Renal cortical epithelial cell (primary cell): ENCODE data around the gene KCNQ1. TPM values are rescaled to one million over a fixed set of nuclear protein-coding genes. Genes with fewer than 3 reads are reported as not detected.

ENCODE experiments used
- DNase-seq: peaks from one replicate; pipeline ENCODE4 v3.0.0-alpha.2; 2011; ENCODE audit warnings: low read depth
- total RNA-seq: library from RNA; depleted of rRNA; stranded (reverse); fragments of >200 nt; gene quantifications from 2 replicates; pipeline ENCODE4 v1.2.3, GENCODE V29; 2014

KCNQ1 gene
- total RNA-seq, 1 donor from 2014 or later = 1.1 TPM

DNA sequence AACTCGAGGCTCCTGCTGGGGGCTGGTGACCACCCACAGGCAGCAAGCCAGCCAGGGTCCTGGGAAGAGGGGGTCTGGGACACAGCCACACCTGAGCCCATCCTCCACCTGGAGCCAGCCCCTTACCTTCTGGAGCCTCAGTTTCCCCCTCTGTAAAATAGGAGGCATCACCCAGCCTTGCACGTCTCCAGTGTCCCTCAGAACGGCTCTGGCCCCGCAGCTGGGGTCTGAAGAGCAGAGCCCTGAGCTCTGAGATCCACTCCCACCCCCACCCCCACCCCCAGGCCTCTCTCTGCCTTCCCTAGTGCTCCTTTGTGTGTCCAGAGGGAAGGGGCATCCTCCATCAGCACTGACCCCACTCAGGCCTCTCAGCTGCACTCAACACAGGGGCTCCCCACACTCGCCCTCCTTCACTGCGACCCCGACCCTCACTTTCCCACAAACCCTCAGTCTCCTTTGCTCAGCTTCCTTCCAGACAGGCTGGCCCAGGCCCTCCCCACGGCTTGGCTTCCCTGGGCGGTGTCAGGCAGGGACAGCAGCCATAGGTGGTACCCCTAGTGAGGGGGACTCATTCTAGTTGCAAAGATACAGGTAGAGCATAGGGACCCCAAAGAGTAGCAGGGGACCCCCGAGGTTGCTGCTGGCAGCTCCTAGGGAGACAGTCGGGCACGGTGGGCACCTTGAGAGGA is 288.3 kb downstream of the KCNQ1 start:
- no peak for DNase-seq

DNA sequence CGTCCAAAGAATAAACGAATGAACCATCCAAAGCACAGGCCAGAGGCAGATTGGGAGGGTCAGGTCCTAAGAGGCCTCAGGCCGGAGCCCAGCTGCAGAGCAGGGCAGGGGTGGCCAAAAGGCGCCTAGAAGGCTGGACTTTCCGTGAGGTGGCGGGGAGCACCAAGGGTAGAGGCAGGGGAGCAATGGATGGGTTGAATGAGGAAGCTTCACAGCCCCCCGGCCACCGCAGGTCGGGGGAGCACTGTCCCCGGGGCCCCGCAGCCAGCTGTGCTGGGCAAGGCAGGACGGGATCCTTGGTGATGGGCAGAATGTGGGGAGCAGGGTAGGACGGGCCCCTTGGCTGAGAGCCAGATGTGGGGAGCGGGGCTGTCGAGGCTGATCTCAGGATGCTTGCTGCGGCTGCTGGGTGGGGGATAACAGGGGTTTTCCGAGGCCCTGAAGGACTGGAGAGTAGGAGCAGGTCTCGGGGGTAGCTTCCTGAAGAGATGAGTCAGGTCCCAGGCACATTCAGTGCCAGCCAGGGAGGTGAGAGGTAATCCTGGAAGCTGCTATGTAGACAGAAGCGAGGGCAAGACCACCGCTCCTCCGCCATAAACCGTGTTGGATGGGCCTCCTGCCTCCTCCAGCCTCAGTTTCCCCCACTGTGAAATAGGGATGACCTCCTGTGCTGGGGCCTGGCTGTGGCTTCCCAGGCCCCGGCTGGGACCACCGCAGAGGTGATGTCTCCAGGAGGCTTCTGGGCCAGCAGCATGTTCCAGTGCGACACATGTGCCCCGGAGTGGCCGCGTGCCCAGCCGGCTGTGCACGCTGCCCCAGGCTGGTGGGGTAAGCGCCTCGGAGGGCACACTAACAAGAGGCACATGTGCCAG is 289.6 kb downstream of the KCNQ1 start:
- DNase-seq = peak; percentile 36

GRCh38 chr11:2735053-2735589 is 290.3 kb downstream of the KCNQ1 start:
- DNase-seq = no peak

GRCh38 chr11:2736577-2737225 is 291.9 kb downstream of the KCNQ1 start:
- no peak for DNase-seq

- peak; percentile 19 for DNase-seq
Observed at GRCh38 chr11:2737226-2737590, 292.4 kb downstream of the KCNQ1 start.

GRCh38 chr11:2737866-2738265 is 293.1 kb downstream of the KCNQ1 start:
- no peak for DNase-seq

- DNase-seq = no peak
Observed at GRCh38 chr11:2738551-2739431, 294.0 kb downstream of the KCNQ1 start.

GRCh38 chr11:2739531-2740274 is 294.9 kb downstream of the KCNQ1 start:
- DNase-seq = no peak

- DNase-seq = no peak
Observed at GRCh38 chr11:2740275-2740940, 295.6 kb downstream of the KCNQ1 start.

- no peak for DNase-seq
Observed at GRCh38 chr11:2741006-2741376, 296.2 kb downstream of the KCNQ1 start.

GRCh38 chr11:2741377-2742131 is 296.7 kb downstream of the KCNQ1 start:
- peak; percentile 82 for DNase-seq

DNA sequence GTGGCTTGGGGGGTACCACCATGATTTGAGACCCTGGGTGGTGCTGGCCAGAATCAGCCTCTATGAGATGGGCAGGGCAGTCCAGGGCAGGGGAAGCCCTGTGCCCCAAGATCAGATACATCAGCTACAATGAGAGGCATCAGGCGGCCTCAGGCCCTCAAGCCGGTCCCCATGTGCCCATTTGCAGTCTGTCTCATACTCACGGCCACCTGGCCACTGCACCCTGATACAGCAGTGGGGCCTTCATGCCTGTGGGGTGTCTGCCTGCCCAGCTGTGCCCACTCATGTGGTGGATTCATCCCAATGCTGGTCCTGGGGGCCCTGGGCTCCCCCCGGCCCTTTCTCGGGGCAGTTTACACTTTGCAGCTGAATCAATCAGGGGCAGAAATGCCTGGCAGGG is 297.4 kb downstream of the KCNQ1 start:
- no peak for DNase-seq

GRCh38 chr11:2742611-2743426 is 298.0 kb downstream of the KCNQ1 start:
- no peak for DNase-seq

DNA sequence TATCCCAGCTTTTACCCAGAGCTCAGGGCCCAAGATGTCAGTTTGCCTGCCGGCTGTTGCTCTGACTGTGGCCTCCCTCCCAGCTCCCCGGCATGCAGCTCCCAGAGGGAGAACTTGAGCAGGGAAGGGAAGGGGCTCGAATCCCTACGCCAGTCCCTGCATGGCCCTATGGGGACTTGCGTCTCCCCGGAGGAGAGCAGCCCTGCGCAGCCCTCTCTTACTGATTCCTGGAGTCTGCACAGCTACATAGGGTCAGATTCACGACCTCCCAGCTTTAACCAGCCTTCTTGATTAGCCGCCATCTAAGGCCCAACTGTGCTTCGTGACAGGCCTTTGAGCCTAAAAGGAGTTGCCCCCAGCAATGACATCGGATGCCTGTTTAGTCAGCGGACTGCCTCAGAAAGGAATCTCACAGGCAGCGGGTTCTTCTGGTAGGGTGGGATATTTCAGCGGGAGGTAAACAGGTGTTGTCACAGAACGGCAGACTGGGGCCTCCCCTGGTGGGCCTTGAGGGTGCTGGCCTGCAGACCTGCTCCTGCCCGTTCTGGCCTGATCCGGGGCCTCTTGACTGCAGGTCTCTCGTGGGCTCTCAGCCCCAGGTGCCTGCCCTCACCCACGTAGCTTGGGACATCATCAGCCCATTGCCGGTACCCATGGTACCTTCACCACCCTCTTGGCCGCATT is 298.8 kb downstream of the KCNQ1 start:
- no peak for DNase-seq

- no peak for DNase-seq
Observed at GRCh38 chr11:2744166-2744565, 299.4 kb downstream of the KCNQ1 start.

- no peak for DNase-seq
Observed at GRCh38 chr11:2745511-2745910, 300.7 kb downstream of the KCNQ1 start.

DNA sequence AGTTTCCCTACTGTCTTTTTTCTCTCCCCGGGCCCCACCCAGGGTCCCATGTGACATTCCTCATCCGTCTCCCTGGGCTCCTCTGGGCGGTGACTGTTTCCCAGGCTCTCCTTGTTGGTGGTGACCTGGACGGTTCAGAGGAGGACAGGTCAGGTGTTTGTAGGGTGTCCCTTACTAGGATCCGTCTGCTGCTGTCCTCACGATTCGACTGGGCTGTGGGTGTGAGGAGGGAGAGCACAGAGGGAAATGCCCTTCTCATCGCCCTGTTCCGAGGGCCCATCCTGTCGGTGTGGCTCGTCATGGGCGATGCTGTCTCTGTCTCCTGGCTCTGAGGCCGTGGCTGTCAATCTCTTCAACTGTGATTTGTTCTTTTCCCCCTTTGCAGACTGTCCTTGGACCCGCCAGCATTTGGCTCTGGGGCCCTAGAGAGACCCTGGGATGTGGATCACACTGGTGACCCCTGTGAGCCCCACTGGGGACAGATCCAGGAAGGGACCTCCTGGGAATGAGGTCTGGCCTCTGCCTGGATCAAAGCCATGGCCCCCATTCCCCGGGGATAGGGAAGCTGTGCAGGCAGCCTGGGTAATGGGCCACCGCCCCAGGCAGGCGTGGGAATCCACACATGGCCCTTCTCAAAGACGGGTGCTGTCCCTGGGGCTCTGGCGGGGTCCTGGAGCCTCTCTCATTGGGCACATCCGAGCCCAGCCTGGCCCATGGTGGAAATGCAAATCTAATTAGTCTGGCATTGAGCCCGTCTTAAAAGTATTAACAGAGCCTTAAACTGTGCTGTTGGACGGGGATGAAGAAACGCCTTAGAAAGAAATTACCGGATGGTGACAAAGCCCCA is 301.8 kb downstream of the KCNQ1 start:
- DNase-seq = peak; percentile 41
